Stimulated activated CD4-positive, alpha-beta T cell treated with anti-CD3 and anti-CD28 coated beads, Interleukin-12 subunit alpha, Interleukin-12 subunit beta, amount 100 ng/mL, for 24 hours (primary cell): ENCODE results near the gene ELOVL6.

Experiments
- DNase-seq, 2 experiments: peaks; one replicate each; pipeline ENCODE4 v3.0.0-alpha.2; 2020; ENCODE audit warnings: low read depth in 2 of 2

ELOVL6 gene

DNA sequence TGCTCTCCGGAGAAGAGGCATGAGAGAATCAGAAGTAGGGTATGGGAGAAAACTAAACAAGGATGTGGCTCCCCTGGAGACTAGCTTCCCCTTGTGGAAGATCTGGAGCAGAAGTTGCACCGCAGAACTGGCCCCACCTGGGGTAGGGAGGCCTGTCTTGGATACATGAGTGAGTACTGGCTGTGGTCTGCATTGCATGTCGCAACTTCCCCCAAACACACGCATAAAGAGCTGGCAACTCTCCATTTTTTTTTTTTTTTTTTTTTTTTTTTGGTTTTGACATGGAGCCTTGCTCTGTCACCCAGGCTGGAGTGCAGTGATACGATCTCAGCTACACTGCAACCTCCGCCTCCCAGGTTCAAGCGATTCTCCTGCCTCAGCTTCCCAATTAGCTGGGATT is 165.8 kb downstream of the ELOVL6 start:
- DNase-seq: no peak

DNA sequence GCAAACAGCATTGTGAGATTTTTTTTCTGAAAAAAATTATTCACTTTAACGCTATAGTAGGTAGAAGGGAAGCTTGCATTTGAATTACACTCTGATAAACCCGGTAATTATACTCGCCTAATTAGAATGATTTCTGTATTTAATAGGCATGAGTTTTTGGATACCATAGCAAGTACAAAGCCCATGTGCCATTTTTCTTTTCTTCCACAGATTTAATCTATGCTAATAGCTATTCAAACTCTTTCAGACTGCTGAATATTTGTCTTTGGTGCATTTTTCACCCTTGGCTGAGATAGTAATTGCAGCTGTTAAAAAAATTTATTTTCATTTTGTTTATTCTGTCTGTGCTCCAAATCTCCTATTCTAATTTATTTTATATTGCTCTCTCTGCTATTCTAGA is 172.7 kb downstream of the ELOVL6 start:
- DNase-seq: no peak

GRCh38 chr4:110025056-110025455 is 173.4 kb downstream of the ELOVL6 start:
- DNase-seq: no peak

DNA sequence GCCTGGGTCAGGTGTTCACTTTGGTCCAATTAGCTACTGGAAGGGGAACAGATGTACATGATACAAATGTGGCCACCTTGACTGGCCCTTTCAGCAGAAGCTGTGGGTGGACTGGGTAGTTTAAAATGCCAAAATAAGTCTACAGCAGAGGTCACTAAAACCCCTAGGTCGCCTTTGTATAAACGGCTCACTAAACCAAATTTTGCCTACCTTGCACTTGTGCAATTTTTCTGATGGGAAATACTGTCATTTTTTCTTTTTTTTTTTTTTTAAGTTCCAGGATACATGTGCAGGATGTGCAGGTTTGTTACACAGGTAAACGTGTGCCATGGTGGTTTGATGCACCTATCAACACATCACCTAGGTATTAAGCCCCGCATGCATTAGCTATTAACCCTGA is 176.0 kb downstream of the ELOVL6 start:
- DNase-seq: no peak

DNA sequence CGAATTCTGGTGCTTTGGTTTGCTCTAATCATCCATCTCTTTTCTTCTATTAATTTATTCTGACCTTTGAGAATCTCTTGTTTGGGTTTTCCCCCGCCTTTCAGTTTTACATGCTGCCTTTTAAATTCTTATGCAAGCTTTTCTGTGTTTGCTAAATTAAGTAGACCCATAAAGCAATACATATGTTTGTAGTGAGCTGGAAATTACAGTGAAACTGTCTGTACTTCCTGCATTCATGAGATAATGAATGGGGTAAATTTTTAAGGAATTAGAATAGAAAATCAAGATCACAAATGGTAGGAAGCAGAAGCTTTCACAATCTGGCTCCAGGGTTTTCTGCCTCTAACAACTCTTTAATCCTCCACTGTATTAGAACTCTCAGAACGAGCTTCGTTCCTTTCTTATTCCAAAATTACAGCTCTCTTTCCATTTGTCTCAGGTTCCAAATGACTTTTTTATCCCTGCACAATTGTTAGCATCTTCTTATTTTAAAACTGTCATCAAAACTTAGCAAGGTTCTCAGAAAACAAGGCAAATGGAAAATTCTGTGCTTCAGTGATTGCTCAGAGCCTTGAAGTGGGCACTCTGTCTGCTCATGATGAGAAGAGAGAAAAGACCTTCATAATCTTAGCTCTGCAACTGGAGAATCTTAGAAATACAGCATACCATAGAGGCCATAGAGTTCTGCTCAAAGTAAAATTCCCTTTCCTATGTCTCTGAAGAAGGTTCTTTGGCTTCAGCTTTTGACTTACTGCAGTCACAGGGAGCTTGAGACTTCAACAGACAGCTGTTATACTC is 177.6 kb downstream of the ELOVL6 start:
- DNase-seq: no peak

DNA sequence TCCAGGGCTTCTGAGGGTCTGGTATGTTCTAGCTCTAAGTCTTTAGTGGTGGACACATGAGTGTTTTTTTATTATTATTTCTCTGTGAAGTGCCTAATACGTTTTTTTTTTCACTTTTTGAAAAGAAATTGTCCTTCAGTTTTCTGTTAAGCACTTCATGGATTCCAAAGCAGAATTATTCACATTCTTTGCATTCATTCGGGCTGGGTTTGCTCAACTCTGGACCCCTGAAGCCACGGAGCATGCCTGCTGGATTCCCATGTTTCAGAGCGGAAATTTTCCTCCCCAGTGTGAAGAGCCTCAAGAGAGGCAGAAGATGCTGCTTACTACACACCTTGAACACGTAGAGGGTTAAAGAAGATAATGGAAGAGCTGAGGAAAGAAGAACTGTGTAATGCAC is 178.3 kb downstream of the ELOVL6 start:
- DNase-seq: no peak

DNA sequence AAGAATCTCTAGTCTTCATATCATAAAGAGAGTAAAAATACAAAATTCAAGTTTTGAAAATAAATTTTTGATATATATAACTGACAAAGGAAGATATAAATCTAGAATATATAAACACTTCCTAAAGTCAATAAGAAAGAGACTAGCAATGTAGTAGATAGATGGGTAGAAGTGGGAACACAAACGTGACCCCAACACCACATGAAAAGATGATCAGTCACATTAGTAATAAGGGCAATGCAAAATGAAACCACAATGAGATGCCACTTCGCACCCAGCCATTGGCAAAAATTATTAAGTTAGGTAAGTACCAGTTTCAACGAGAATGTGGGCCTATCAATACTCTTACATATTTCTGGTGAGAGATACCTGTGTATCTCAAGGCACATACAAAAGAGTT is 179.3 kb downstream of the ELOVL6 start:
- DNase-seq: no peak

GRCh38 chr4:110014233-110014632 is 184.2 kb downstream of the ELOVL6 start:
- DNase-seq: no peak

DNA sequence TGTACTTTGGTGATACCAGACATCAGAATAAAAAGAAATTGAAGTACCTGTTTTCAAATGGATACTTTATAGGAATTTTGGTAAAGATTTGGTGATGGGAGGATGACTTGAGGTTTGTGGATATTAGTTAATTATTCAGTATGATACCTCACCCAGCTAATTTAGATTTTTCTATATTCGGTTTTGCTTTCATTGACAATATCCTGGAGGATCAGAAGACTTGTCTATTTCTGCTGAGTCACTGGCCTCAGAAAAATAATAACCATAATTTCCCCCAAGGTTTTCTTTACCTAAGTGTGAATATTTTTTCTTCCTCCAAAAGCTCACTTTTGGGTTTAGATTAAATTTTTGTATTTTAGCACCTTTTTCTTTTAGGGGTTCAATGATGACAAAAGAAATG is 185.5 kb downstream of the ELOVL6 start:
- DNase-seq: no peak

DNA sequence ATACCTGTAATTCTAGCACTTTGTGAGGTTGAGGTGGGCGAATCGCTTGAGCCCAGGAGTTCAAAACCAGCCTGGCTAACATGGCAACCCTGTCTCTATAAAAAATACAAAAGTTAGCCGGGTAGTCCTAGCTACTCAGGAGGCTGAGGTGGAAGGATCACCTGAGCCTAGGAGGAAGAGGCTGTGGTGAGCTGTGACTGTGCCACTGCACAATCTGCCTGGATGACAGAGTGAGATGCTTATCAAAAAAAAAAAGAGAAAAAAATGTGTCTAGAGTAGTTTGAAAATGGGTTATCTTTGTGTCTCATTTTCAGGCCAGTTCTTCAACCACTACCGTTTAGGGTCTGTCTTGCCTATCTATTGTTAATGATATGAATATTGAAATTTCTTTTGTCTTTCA is 187.6 kb downstream of the ELOVL6 start:
- DNase-seq: no peak

DNA sequence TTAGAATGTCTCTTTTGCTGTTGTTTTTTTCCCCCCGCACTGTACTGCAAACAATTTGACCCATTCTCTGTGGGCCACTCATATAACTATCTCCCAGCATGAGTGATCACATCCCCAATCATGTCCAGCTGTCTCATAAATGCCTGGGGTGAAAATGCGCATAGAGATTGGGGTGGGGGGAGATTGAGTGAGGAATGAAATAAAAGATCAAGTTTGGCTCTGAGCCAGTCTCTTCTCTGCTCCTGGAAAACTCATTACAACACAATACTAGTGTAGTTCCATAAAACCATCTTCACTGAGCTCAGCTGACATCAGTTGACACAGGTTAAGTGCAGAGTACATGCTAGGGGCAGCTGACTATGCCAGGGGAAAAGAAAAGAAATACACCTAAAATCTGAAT is 188.9 kb downstream of the ELOVL6 start:
- no peak for DNase-seq

- no peak for DNase-seq
Measured at GRCh38 chr4:110008540-110008939, 189.9 kb downstream of the ELOVL6 start.

GRCh38 chr4:110007217-110007616 is 191.2 kb downstream of the ELOVL6 start:
- no peak for DNase-seq

DNA sequence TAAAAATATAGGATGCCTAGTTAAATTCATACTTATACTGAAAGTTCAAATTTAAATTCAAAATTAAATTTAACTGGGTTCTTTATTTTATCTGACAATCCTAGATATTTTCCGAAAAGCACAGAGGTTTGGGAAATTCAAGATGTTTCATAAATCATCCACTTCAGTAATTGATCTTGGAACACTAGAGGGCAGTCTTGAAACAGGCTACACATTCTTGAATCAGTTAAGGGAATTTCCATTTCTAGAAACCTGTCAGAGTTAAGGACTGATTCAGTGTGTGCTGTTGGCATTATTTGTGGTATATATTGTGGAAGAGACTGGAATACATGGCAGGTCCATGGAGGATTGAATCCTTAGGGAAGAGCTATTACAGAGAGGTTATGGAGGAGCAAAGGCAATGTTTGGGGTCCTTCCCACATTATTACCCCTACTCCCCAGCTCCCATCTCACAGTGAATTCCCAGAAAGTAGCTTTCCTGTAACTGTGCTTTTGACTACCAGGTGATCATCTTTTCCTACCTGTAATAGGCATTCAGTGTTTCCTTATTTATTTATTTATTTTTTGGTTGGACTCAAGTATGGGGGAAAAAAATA is 192.9 kb downstream of the ELOVL6 start:
- no peak for DNase-seq

- DNase-seq: no peak
Measured at GRCh38 chr4:110004556-110004955, 193.9 kb downstream of the ELOVL6 start.

DNA sequence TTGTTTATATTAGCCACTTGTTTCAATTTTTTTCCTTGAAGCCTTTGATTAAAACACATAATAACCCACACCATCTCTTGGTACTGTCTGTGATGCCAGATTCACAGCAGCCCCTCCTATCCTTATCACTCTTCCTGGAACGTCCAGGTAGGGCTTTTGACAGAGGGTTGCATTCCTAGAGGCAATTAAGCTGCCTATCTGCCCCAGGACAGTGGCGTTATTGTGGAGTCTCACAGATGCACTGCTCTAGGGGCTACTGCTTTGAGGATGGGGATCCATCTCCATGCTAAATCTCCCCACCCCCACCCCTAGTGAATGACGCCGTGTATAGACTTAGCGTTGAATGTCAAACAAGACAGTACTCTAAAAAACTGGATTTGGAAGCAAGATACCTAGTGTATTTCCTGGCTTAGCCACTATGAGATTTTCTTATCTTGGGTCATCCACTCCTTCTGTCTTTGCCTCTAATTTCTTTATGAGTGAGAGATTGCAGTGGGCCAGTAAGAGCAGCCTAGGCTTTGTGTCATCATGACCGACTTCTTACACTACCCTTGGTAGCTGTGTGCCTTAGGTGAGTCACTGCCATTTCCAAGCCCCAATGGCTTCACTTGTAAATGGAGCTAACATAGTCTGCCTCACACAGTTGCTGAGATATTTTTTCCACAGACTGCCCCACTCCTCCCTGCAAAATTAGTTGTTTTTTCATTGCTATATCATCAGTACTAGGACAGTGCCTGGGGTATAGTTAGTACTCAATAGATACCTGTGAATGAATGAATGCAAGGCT is 194.8 kb downstream of the ELOVL6 start:
- no peak for DNase-seq

DNA sequence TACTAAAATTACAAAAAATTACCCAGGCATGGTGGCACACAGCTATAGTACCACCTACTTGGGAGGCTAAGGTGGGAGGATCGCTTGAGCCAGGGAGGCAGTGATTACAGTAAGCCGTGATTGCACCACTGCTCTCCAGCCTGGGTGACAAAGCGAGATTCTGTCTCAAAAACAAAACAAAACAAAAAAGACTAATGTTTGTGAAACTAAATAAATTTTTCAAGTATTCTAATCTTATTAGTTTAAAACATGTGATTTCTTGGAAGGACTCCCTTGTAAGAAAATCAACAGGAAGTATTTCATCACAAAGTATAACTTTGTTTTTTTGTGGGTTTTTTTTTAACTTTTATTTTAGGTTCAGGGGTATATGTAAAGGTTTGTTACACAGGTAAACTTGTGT is 196.1 kb downstream of the ELOVL6 start:
- DNase-seq: no peak

- no peak for DNase-seq
Measured at GRCh38 chr4:109999585-109999912, 198.9 kb downstream of the ELOVL6 start.

- DNase-seq: no peak
Measured at GRCh38 chr4:109998867-109999584, 199.4 kb downstream of the ELOVL6 start.

DNA sequence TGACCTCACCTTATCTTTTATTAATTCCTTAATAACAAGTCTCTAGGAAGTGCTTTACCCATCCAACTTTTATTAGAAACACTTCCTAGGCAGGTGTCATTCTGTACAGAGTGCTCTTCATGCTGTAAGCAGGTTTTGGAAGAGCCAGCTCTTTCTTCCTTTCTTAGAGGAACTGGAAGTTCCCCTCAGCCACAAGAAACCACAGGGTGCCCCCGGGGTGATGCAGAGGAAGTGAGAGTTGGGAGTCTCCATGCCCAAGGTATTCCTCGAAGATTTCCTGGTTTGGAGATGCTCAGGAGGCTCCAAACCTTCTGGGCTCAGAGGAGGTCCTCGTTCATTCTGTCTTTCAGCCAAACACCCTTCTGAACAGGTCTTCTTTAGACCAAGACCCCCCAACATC is 201.9 kb downstream of the ELOVL6 start:
- no peak for DNase-seq
